K562 (cell line): Measurements from ENCODE around the gene TFAP2B. TPM values are rescaled to one million over a fixed set of nuclear protein-coding genes. Genes with fewer than 3 reads are reported as not detected.

Experiments used
- RB1 ChIP-seq: fragments of 450-650 bp; IDR thresholded peaks from 2 replicates; pipeline ENCODE4 v1.6.1; 2017; ENCODE audit warnings: low read depth, mild to moderate bottlenecking
- SIN3B ChIP-seq: fragments of 450-650 bp; IDR thresholded peaks from 2 replicates; pipeline ENCODE4 v1.6.1; 2017; ENCODE audit warnings: low read depth, mild to moderate bottlenecking, moderate library complexity
- SRSF3 ChIP-seq: fragments of 200-400 bp; formaldehyde crosslinking; IDR thresholded peaks from 2 replicates; pipeline ENCODE4 v1.6.1; 2016; ENCODE audit warnings: mild to moderate bottlenecking, low read length, moderate library complexity; ENCODE audit not compliant: insufficient read depth
- polyA plus RNA-seq, 8 experiments: library from polyadenylated mRNA; depleted of rRNA in 4 of 8; stranded (reverse) in 5 of 8; unstranded in 3 of 8; fragments of >200 nt; fragmentation: Nextera tagmentation in 2 of 8; fragmentation: Illumina TruSeq in 1 of 8; extraction: Ambion mirVana in 2 of 8; extraction: Trizol in 1 of 8; gene quantifications; 2 replicates each; pipeline versions ENCODE4 v1.2.1 to v1.2.3, GENCODE V29; 2011 to 2014; ENCODE audit warnings: inconsistent platforms in 1 of 8, missing spikeins in 1 of 8
- total RNA-seq, 7 experiments: library from RNA; depleted of rRNA in 6 of 7; stranded (reverse); fragments of >200 nt in 6 of 7; fragmentation: Illumina TruSeq in 2 of 7; extraction: Trizol in 2 of 7; gene quantifications; 2 replicates each; pipeline versions ENCODE4 v1.2.1 to v1.2.3, GENCODE V29; 2011 to 2021; ENCODE audit warnings: low replicate concordance in 1 of 7
- TF ChIP-seq, protein P1 (sequence below): fragments of 200-600 bp; sonication (generic); IDR thresholded peaks from one replicate; pipeline ENCODE4 v1.6.1; 2012; ENCODE audit warnings: mild to moderate bottlenecking, low read depth, low read length, inconsistent platforms
- TF ChIP-seq, protein P2 (sequence below): fragments of 450-650 bp; IDR thresholded peaks from 2 replicates; pipeline ENCODE4 v1.6.1; 2016

Gene TFAP2B
- total and polyA plus RNA-seq, 9 of the 15 experiments (the other 6 are each of a cell fraction or from before 2014, with no cell fraction given): not detected

DNA sequence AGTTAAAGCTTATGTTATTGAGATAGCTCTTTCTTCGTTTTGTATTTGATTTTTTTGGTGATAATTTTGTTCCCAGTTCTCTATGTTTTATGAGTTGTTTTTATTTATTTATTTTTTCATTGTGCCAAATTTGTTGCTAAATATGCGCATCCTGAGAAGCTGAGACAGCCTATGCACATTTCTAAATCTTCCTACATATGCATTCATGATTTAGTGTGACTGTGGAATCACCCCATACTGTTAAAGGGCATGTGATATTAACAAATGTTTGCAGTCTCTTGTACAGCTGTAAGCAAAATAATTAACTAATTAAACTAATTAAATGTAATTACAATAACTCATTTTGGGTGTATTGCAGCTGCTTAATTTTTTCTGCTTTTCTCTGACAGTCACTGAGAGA lies 10.4 kb downstream of the TFAP2B start (continued):
- TF ChIP-seq, protein P1, sequence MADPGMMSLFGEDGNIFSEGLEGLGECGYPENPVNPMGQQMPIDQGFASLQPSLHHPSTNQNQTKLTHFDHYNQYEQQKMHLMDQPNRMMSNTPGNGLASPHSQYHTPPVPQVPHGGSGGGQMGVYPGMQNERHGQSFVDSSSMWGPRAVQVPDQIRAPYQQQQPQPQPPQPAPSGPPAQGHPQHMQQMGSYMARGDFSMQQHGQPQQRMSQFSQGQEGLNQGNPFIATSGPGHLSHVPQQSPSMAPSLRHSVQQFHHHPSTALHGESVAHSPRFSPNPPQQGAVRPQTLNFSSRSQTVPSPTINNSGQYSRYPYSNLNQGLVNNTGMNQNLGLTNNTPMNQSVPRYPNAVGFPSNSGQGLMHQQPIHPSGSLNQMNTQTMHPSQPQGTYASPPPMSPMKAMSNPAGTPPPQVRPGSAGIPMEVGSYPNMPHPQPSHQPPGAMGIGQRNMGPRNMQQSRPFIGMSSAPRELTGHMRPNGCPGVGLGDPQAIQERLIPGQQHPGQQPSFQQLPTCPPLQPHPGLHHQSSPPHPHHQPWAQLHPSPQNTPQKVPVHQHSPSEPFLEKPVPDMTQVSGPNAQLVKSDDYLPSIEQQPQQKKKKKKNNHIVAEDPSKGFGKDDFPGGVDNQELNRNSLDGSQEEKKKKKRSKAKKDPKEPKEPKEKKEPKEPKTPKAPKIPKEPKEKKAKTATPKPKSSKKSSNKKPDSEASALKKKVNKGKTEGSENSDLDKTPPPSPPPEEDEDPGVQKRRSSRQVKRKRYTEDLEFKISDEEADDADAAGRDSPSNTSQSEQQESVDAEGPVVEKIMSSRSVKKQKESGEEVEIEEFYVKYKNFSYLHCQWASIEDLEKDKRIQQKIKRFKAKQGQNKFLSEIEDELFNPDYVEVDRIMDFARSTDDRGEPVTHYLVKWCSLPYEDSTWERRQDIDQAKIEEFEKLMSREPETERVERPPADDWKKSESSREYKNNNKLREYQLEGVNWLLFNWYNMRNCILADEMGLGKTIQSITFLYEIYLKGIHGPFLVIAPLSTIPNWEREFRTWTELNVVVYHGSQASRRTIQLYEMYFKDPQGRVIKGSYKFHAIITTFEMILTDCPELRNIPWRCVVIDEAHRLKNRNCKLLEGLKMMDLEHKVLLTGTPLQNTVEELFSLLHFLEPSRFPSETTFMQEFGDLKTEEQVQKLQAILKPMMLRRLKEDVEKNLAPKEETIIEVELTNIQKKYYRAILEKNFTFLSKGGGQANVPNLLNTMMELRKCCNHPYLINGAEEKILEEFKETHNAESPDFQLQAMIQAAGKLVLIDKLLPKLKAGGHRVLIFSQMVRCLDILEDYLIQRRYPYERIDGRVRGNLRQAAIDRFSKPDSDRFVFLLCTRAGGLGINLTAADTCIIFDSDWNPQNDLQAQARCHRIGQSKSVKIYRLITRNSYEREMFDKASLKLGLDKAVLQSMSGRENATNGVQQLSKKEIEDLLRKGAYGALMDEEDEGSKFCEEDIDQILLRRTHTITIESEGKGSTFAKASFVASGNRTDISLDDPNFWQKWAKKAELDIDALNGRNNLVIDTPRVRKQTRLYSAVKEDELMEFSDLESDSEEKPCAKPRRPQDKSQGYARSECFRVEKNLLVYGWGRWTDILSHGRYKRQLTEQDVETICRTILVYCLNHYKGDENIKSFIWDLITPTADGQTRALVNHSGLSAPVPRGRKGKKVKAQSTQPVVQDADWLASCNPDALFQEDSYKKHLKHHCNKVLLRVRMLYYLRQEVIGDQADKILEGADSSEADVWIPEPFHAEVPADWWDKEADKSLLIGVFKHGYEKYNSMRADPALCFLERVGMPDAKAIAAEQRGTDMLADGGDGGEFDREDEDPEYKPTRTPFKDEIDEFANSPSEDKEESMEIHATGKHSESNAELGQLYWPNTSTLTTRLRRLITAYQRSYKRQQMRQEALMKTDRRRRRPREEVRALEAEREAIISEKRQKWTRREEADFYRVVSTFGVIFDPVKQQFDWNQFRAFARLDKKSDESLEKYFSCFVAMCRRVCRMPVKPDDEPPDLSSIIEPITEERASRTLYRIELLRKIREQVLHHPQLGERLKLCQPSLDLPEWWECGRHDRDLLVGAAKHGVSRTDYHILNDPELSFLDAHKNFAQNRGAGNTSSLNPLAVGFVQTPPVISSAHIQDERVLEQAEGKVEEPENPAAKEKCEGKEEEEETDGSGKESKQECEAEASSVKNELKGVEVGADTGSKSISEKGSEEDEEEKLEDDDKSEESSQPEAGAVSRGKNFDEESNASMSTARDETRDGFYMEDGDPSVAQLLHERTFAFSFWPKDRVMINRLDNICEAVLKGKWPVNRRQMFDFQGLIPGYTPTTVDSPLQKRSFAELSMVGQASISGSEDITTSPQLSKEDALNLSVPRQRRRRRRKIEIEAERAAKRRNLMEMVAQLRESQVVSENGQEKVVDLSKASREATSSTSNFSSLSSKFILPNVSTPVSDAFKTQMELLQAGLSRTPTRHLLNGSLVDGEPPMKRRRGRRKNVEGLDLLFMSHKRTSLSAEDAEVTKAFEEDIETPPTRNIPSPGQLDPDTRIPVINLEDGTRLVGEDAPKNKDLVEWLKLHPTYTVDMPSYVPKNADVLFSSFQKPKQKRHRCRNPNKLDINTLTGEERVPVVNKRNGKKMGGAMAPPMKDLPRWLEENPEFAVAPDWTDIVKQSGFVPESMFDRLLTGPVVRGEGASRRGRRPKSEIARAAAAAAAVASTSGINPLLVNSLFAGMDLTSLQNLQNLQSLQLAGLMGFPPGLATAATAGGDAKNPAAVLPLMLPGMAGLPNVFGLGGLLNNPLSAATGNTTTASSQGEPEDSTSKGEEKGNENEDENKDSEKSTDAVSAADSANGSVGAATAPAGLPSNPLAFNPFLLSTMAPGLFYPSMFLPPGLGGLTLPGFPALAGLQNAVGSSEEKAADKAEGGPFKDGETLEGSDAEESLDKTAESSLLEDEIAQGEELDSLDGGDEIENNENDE: no peak
- no peak for TF ChIP-seq RB1
- no peak for TF ChIP-seq SIN3B
- TF ChIP-seq, protein P2, sequence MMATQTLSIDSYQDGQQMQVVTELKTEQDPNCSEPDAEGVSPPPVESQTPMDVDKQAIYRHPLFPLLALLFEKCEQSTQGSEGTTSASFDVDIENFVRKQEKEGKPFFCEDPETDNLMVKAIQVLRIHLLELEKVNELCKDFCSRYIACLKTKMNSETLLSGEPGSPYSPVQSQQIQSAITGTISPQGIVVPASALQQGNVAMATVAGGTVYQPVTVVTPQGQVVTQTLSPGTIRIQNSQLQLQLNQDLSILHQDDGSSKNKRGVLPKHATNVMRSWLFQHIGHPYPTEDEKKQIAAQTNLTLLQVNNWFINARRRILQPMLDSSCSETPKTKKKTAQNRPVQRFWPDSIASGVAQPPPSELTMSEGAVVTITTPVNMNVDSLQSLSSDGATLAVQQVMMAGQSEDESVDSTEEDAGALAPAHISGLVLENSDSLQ: no peak
- TF ChIP-seq SRSF3: no peak
